Breast epithelium (tissue), 3 donors: ENCODE measurements around the gene MFN1.

ENCODE experiments used
- POLR2A ChIP-seq: fragments of 450-650 bp; IDR thresholded peaks from one replicate; pipeline ENCODE4 v1.6.1; 2016; ENCODE audit warnings: antibody characterized with exemption, mild to moderate bottlenecking, moderate library complexity
- POLR2AphosphoS5 ChIP-seq, 3 donors: sonication (generic); formaldehyde crosslinking; IDR thresholded peaks; one replicate each; pipeline ENCODE4 v1.6.1; 2017; ENCODE audit warnings: antibody characterized with exemption in 3 of 3
- TF ChIP-seq, protein P1 (sequence below), 3 donors: fragments of 450-650 bp; IDR thresholded peaks; one replicate each; pipeline ENCODE4 v1.5.1; 2016 to 2017; ENCODE audit warnings: antibody characterized with exemption in 3 of 3, mild to moderate bottlenecking in 3 of 3, moderate library complexity in 3 of 3

DNA sequence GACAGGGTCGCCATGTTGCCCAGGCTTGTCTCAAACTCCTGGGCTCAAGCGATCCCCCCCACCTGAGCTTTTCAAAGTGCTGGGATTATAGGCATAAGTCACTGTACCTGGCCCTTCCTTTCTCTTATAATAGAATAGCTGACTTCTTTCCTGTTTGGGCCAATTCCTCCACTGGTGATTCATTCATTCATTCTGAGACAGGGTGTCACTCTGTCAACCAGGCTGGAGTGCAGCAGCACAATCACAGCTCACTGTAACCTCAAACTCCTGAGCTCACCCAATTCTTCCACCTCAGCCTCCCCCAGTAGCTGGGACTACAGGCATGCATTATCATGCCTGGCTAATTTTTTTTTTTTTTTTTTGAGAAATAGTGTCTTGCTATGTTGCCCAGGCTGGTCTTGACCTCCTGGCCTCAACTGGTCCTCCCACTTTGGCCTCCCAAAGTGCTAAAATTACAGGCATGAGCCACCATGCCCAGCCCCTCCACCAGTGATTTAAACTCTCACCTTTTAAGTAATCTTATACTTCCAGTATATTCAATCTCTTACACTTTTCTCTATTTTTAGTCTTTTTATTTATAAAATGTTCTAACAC lies 82.9 kb downstream of the MFN1 start:
- no peak for TF ChIP-seq POLR2AphosphoS5 (IDR thresholded peaks at IDR 0.05)
- TF ChIP-seq, protein P1, sequence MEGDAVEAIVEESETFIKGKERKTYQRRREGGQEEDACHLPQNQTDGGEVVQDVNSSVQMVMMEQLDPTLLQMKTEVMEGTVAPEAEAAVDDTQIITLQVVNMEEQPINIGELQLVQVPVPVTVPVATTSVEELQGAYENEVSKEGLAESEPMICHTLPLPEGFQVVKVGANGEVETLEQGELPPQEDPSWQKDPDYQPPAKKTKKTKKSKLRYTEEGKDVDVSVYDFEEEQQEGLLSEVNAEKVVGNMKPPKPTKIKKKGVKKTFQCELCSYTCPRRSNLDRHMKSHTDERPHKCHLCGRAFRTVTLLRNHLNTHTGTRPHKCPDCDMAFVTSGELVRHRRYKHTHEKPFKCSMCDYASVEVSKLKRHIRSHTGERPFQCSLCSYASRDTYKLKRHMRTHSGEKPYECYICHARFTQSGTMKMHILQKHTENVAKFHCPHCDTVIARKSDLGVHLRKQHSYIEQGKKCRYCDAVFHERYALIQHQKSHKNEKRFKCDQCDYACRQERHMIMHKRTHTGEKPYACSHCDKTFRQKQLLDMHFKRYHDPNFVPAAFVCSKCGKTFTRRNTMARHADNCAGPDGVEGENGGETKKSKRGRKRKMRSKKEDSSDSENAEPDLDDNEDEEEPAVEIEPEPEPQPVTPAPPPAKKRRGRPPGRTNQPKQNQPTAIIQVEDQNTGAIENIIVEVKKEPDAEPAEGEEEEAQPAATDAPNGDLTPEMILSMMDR (IDR thresholded peaks at IDR 0.05), result no peak
- no peak for TF ChIP-seq POLR2A
